ENCODE data around the gene EHMT1.

The EHMT1 gene

GRCh38 chr9:137618105-137619067, at the start of gene EHMT1:
TSS of gene EHMT1 (plus strand) at chr9:137619005. CDS start at chr9:137619029, 24 bp downstream.
- no peak for TF ChIP-seq CTCF (IDR thresholded peaks at IDR 0.05; ENCODE audit: low read depth, low read length)
- peak; percentile 54 for DNase-seq (ENCODE audit: extremely low read depth, low read depth)

- TF ChIP-seq CTCF (IDR thresholded peaks at IDR 0.05; ENCODE audit: low read depth, low read length), result no peak
- DNase-seq (ENCODE audit: extremely low read depth, low read depth), result no peak
Measured at GRCh38 chr9:137569609-137570203, 49.1 kb upstream of the EHMT1 start.

DNA sequence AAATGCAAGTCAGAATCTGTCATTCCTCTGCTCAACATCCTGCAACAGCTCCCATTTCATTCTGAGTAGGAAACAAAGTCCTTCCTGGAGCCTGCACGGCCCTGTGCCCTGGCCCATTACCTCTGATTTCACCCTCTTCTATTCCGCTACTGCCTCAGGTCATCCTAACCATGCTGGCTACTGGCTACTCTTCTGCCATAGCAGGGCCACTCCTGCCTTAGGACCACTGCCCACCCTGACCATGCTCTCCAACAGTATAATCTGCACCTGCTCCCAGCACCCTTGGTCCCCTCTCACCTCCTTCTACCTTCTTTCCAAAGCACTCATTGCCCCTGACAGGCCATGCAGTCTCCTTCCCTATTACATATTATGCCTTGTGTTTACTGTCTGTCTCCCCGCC, 48.2 kb upstream of the EHMT1 start:
- no peak for TF ChIP-seq CTCF (IDR thresholded peaks at IDR 0.05; ENCODE audit: low read depth, low read length)
- DNase-seq (ENCODE audit: extremely low read depth, low read depth), result no peak

- DNase-seq (ENCODE audit: extremely low read depth, low read depth), result no peak
- TF ChIP-seq CTCF (IDR thresholded peaks at IDR 0.05; ENCODE audit: low read depth, low read length), result no peak
Measured at GRCh38 chr9:137574192-137574591, 44.6 kb upstream of the EHMT1 start.

- no peak for DNase-seq (ENCODE audit: extremely low read depth, low read depth)
- TF ChIP-seq CTCF (IDR thresholded peaks at IDR 0.05; ENCODE audit: low read depth, low read length), result no peak
Measured at GRCh38 chr9:137575364-137575715, 43.5 kb upstream of the EHMT1 start.

DNA sequence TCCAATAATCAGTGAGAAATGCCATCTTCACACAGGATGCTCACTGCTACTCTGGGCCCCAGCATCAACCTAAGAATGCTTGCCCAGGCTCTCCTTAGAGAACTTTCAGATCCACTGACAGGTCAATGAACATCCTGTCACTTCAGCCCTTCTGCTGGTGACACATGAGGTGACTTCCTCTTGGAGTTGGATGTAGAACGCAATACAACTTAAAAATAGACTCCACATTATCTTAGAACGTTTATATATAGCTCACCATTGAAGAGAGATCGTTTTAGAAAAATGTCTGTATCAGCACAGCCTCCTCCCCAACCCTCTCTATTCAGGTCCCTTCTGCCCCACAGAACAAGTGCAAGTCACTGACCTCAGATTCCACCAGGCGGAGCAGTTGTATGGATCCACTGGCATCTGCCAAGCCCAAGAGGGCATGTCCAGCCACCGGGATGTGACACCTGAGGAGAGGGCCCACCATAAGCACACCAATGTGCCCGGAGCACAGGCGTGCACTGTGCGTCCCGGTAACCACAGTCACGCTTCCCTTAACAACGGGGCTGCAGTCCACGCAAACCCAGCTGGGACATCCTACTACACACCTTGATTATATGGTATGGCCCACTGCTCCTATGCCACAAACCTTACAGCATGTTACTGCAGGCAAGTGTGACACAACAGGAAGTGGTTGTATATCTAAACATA, 42.9 kb upstream of the EHMT1 start:
- TF ChIP-seq CTCF (IDR thresholded peaks at IDR 0.05; ENCODE audit: low read depth, low read length), result no peak
- no peak for DNase-seq (ENCODE audit: extremely low read depth, low read depth)
